HUES48 (cell line): ENCODE results near the gene EIF4E3.

Experiments used
- H3K27ac ChIP-seq: one replicate; pipeline ENCODE4 v1.7.0; 2013; ENCODE audit warnings: low read depth, low read length, inconsistent platforms
- H3K27me3 ChIP-seq: 2 replicates; pipeline ENCODE4 v1.6.1; 2013; ENCODE audit warnings: mild to moderate bottlenecking, low read length; ENCODE audit not compliant: control insufficient read depth, insufficient read depth
- H3K36me3 ChIP-seq: 2 replicates; pipeline ENCODE4 v1.6.1; 2013; ENCODE audit warnings: low read length; ENCODE audit not compliant: control insufficient read depth, insufficient read depth
- H3K4me1 ChIP-seq: 2 replicates; pipeline ENCODE4 v1.6.1; 2013; ENCODE audit warnings: mild to moderate bottlenecking, low read length; ENCODE audit not compliant: control insufficient read depth, insufficient read depth
- H3K4me3 ChIP-seq: 2 replicates; pipeline ENCODE4 v1.5.1; 2013; ENCODE audit warnings: mild to moderate bottlenecking, low read depth, low read length
- H3K9ac ChIP-seq: 2 replicates; pipeline ENCODE4 v1.6.1; 2013; ENCODE audit warnings: mild to moderate bottlenecking, low read depth, low read length, moderate library complexity
- H3K9me3 ChIP-seq: 2 replicates; pipeline ENCODE4 v1.6.1; 2013; ENCODE audit warnings: low read length; ENCODE audit not compliant: control insufficient read depth, insufficient read depth

EIF4E3 gene

GRCh38 chr3:71751602-71752001 lies 26.4 kb upstream of the EIF4E3 start:
- Histone ChIP-seq H3K27ac (no peak overlapping the region), H3K36me3 (no peaks in the 10 kb centered on the region), H3K9ac (no peak overlapping the region), H3K27me3 (peaks cover 42% of the 10 kb centered on the region), H3K9me3 (no peaks in the 10 kb centered on the region), H3K4me3 (no peak overlapping the region), H3K4me1 (peaks cover 26% of the 10 kb centered on the region)

DNA sequence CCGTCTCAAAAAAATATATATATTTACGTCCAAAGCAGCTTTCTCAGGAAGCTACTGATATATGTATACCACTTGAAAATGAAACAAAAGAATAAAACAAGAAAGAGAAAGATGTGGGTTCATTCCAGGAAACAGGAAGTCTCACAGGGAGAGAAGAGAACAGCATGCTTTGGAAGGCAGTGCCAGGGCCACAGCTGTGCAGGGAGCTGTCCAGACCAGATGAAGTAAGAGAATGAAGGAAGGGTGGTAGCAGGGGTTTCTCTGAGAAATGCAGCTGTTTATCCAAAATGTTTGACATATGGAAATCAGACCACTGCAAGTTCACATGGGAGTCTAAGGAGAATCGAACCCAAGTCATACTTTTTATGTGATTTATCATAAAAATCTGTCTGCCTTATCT lies 19.5 kb upstream of the EIF4E3 start:
- Histone ChIP-seq H3K4me1 (no peaks in the 10 kb centered on the region), H3K27ac (no peak overlapping the region), H3K36me3 (no peaks in the 10 kb centered on the region), H3K27me3 (no peaks in the 10 kb centered on the region), H3K9ac (no peak overlapping the region), H3K9me3 (peaks cover 4% of the 10 kb centered on the region; the same call in 1 of the 2 replicates), H3K4me3 (no peak overlapping the region)

GRCh38 chr3:71742621-71743020 lies 17.4 kb upstream of the EIF4E3 start:
- Histone ChIP-seq H3K36me3 (no peaks in the 10 kb centered on the region), H3K9ac (no peak overlapping the region), H3K27me3 (no peaks in the 10 kb centered on the region), H3K27ac (no peak overlapping the region), H3K4me3 (no peak overlapping the region), H3K4me1 (no peaks in the 10 kb centered on the region), H3K9me3 (peaks cover 4% of the 10 kb centered on the region; the same call in 1 of the 2 replicates)

DNA sequence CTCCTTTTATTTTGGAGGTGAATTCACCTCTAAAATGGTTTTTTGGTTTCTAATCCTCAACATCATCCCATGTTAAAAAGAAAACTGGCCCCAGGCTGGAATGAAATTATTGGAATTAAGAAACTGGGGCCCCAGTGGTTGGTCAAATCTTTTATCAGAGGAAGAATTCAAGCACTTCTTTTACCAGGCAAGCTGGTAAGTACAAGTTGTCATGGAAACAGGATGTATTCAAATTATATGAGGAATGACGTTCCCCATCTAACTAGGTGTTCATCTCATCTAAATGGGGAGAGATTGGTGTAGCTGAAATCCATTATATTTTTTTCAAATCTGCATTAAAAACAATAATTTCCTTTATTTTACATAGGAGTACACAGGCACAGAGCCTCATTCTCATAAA lies 9.7 kb upstream of the EIF4E3 start:
- Histone ChIP-seq H3K4me1 (peaks cover 14% of the 10 kb centered on the region), H3K9ac (no peak overlapping the region), H3K36me3 (no peaks in the 10 kb centered on the region), H3K9me3 (no peaks in the 10 kb centered on the region), H3K27me3 (no peaks in the 10 kb centered on the region), H3K4me3 (no peak overlapping the region), H3K27ac (no peak overlapping the region)

DNA sequence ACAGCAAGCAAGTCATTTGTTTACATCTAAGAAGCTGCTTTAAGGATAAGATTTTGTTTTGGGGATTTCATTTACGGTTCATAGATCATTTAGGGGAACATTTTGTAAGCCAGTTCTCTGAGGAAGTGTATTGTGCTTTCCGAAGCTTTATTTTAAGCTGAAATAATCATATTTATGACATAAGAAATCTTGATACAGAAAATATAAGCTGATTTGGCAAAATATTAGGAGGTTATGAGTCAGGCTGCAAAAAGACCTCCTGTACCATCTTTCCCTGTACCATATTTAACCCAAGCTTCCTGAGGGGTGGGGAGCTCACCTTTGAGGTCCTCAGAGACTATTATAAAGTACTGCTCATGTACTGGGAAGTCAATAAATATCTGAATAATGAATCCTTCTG lies 8.1 kb upstream of the EIF4E3 start:
- Histone ChIP-seq H3K9me3 (no peaks in the 10 kb centered on the region), H3K27ac (no peak overlapping the region), H3K4me3 (no peak overlapping the region), H3K9ac (no peak overlapping the region), H3K27me3 (no peaks in the 10 kb centered on the region), H3K4me1 (peaks cover 19% of the 10 kb centered on the region), H3K36me3 (no peaks in the 10 kb centered on the region)

GRCh38 chr3:71732637-71733036 lies 7.4 kb upstream of the EIF4E3 start:
- no peak overlapping the region for H3K9ac ChIP-seq
- no peaks in the 10 kb centered on the region for H3K27me3 ChIP-seq
- no peaks in the 10 kb centered on the region for H3K36me3 ChIP-seq
- H3K9me3 ChIP-seq = no peaks in the 10 kb centered on the region
- peaks cover 19% of the 10 kb centered on the region for H3K4me1 ChIP-seq
- no peak overlapping the region for H3K4me3 ChIP-seq
- H3K27ac ChIP-seq = no peak overlapping the region

- H3K9me3 ChIP-seq = no peaks in the 10 kb centered on the region
- H3K4me3 ChIP-seq = no peak overlapping the region
- no peak overlapping the region for H3K9ac ChIP-seq
- H3K27ac ChIP-seq = peak overlapping the region; percentile 87
- peaks cover 21% of the 10 kb centered on the region for H3K4me1 ChIP-seq
- peaks cover 19% of the 10 kb centered on the region for H3K27me3 ChIP-seq
- H3K36me3 ChIP-seq = no peaks in the 10 kb centered on the region
Measured at GRCh38 chr3:71728632-71729342, 3.6 kb upstream of the EIF4E3 start.

- H3K36me3 ChIP-seq = no peaks in the 10 kb centered on the region
- peak overlapping the region; percentile 68; the same call in 1 of the 2 replicates for H3K4me3 ChIP-seq
- H3K9ac ChIP-seq = no peak overlapping the region
- peaks cover 31% of the 10 kb centered on the region for H3K27me3 ChIP-seq
- H3K27ac ChIP-seq = no peak overlapping the region
- H3K4me1 ChIP-seq = peaks cover 20% of the 10 kb centered on the region
- no peaks in the 10 kb centered on the region for H3K9me3 ChIP-seq
Measured at GRCh38 chr3:71726146-71726545, 944 bp upstream of the EIF4E3 start.

DNA sequence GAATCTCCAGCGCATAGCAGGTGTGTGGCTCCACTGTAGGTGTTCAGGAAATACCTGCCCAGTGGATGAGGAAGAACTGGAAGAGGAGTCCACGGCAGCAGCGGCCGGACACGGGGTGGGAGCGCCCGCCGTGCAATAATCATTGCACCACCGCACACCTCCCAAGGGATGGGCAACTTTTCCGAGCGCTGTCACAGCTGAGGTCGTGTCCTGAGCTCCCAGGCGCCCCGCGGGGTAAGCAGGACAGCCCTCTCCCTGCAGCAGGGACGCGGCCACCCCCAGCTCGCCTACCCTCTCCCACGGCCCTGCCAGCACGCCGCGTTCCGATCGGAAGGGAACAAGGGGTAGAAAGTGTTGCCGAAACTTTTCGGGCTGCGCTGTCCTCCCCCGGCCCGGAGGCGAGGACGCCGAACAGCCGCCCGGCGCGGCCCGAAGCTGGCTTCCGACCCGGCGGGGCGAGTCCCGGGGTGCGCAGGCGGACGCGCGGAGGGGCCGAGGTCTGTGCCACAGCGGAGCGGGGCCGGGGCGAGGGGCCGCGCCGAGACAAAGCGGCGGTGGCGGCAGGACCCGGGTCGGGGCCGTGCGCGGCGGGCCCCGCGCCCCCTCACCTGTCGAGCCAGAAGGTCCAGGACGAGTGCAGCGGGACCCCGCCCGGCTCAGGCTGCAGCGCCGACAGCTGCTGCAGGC lies 475 bp downstream of the EIF4E3 start:
- peaks cover 31% of the 10 kb centered on the region for H3K27me3 ChIP-seq
- H3K4me3 ChIP-seq = peak overlapping the region; percentile 82
- H3K27ac ChIP-seq = no peak overlapping the region

DNA sequence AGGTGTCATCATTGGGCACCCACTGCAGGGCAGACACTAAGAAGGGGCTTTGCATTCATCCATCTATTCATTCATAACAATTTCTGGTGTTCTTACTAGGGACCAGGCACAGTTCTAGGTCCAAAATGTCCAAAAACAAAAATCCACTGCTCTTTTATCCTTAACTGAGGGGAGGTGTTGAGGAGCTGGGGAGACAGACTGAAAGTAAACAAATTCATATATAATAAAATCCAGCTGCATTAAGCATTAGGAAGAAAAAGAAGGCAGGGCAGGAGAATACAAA lies 1.1 kb downstream of the EIF4E3 start:
- Histone ChIP-seq H3K9me3 (no peaks in the 10 kb centered on the region), H3K9ac (0 out of 2 replicates have a peak overlapping the region, but pooled peaks have one; percentile 69), H3K36me3 (no peaks in the 10 kb centered on the region), H3K27me3 (peaks cover 31% of the 10 kb centered on the region), H3K4me1 (peaks cover 10% of the 10 kb centered on the region), H3K4me3 (peak overlapping the region; percentile 82), H3K27ac (no peak overlapping the region)

More for the DNA sequence above, 475 bp downstream of the EIF4E3 start:
- Histone ChIP-seq H3K9me3 (no peaks in the 10 kb centered on the region), H3K36me3 (no peaks in the 10 kb centered on the region), H3K4me1 (peaks cover 14% of the 10 kb centered on the region), H3K9ac (peak overlapping the region; percentile 69; the same call in 1 of the 2 replicates)

GRCh38 chr3:71723452-71724170 lies 1.6 kb downstream of the EIF4E3 start:
- no peaks in the 10 kb centered on the region for H3K36me3 ChIP-seq
- H3K9me3 ChIP-seq = no peaks in the 10 kb centered on the region
- no peak overlapping the region for H3K27ac ChIP-seq
- H3K4me1 ChIP-seq = peaks cover 9% of the 10 kb centered on the region
- H3K4me3 ChIP-seq = peak overlapping the region; percentile 82
- peaks cover 31% of the 10 kb centered on the region for H3K27me3 ChIP-seq
- H3K9ac ChIP-seq = no peak overlapping the region
